HEK293 (cell line): Measurements from ENCODE around the gene ARHGAP45.

Experiments used
- CTCF ChIA-PET: fragments of 350-600 bp; formaldehyde crosslinking; extraction: SDS; loops from one replicate; lab custom pipeline; 2021; ENCODE audit warnings: antibody characterized with exemption; lab: Yijun Ruan, JAX
- POLR2A ChIA-PET: fragments of 300-600 bp; formaldehyde crosslinking; extraction: SDS; loops from one replicate; lab custom pipeline; 2020; ENCODE audit warnings: antibody characterized with exemption, inconsistent platforms; lab: Yijun Ruan, JAX
- H3K27ac ChIP-seq: fragments of 200-500 bp; sonication (Bioruptor generic); 2 replicates; pipeline ENCODE4 v1.5.1; 2014; ENCODE audit warnings: low read depth, low read length, control low read depth, inconsistent platforms; ENCODE audit errors: extremely low read depth
- H3K36me3 ChIP-seq, 2 experiments: fragments of 200-500 bp in 1 of 2; sonication (Bioruptor generic) in 1 of 2; 1 replicate in 1 of 2; 2 replicates in 1 of 2; pipeline ENCODE4 v1.5.1; 2014 to 2017; ENCODE audit warnings: inconsistent platforms in 2 of 2, low read length in 2 of 2; ENCODE audit not compliant: control insufficient read depth in 2 of 2, insufficient read depth in 1 of 2
- H3K4me1 ChIP-seq: fragments of 200-500 bp; sonication (Bioruptor generic); 2 replicates; pipeline ENCODE4 v1.5.1; 2014; ENCODE audit warnings: mild to moderate bottlenecking, low read length, inconsistent platforms; ENCODE audit not compliant: control insufficient read depth, insufficient read depth
- H3K4me3 ChIP-seq: 2 replicates; pipeline ENCODE4 v1.5.1; 2011; ENCODE audit warnings: low read depth, mild to moderate bottlenecking, control low read depth, low read length, moderate library complexity
- H3K9me3 ChIP-seq: fragments of 200-500 bp; sonication (Bioruptor generic); 2 replicates; pipeline ENCODE4 v1.5.1; 2014; ENCODE audit warnings: low read depth, low read length, inconsistent platforms; ENCODE audit not compliant: control insufficient read depth, insufficient read depth
- BCL11A ChIP-seq: fragments of 450-650 bp; formaldehyde crosslinking; IDR thresholded peaks from 2 replicates; pipeline ENCODE4 v1.5.1; 2016; ENCODE audit warnings: low read depth, missing biosample characterization, missing genetic modification characterization
- BCL11B ChIP-seq: fragments of 450-650 bp; formaldehyde crosslinking; IDR thresholded peaks from 2 replicates; pipeline ENCODE4 v1.5.1; 2016; ENCODE audit warnings: low read depth, missing biosample characterization, missing genetic modification characterization
- HIC1 ChIP-seq: fragments of 450-650 bp; formaldehyde crosslinking; IDR thresholded peaks from 2 replicates; pipeline ENCODE4 v1.5.1; 2016; ENCODE audit warnings: missing biosample characterization, missing genetic modification characterization
- ZBTB11 ChIP-seq: fragments of 450-650 bp; formaldehyde crosslinking; conservative IDR thresholded peaks from 2 replicates; pipeline ENCODE4 v1.5.1; 2016; ENCODE audit warnings: low read depth, missing biosample characterization, missing genetic modification characterization
- ZBTB49 ChIP-seq: fragments of 450-650 bp; formaldehyde crosslinking; IDR thresholded peaks from 2 replicates; pipeline ENCODE4 v1.5.1; 2016; ENCODE audit warnings: missing biosample characterization, missing genetic modification characterization, low read depth
- ZNF223 ChIP-seq: fragments of 450-650 bp; formaldehyde crosslinking; IDR thresholded peaks from 2 replicates; pipeline ENCODE4 v1.5.1; 2016; ENCODE audit warnings: missing biosample characterization, missing genetic modification characterization
- ZNF677 ChIP-seq: fragments of 450-650 bp; IDR thresholded peaks from 2 replicates; pipeline ENCODE4 v1.5.0; 2018; ENCODE audit warnings: missing biosample characterization, mild to moderate bottlenecking, missing genetic modification characterization, moderate library complexity
- ZNF701 ChIP-seq: fragments of 450-650 bp; formaldehyde crosslinking; IDR thresholded peaks from 2 replicates; pipeline ENCODE4 v1.5.1; 2016; ENCODE audit warnings: missing biosample characterization, missing genetic modification characterization
- TF ChIP-seq, protein P1 (sequence below): fragments of 450-650 bp; formaldehyde crosslinking; IDR thresholded peaks from 2 replicates; pipeline ENCODE4 v1.5.0; 2017; ENCODE audit warnings: missing biosample characterization, missing genetic modification characterization, borderline replicate concordance

The ARHGAP45 gene

GRCh38 chr19:1052349-1052975 is 14.5 kb upstream of the ARHGAP45 start (continued):
- TF ChIP-seq, protein P1, sequence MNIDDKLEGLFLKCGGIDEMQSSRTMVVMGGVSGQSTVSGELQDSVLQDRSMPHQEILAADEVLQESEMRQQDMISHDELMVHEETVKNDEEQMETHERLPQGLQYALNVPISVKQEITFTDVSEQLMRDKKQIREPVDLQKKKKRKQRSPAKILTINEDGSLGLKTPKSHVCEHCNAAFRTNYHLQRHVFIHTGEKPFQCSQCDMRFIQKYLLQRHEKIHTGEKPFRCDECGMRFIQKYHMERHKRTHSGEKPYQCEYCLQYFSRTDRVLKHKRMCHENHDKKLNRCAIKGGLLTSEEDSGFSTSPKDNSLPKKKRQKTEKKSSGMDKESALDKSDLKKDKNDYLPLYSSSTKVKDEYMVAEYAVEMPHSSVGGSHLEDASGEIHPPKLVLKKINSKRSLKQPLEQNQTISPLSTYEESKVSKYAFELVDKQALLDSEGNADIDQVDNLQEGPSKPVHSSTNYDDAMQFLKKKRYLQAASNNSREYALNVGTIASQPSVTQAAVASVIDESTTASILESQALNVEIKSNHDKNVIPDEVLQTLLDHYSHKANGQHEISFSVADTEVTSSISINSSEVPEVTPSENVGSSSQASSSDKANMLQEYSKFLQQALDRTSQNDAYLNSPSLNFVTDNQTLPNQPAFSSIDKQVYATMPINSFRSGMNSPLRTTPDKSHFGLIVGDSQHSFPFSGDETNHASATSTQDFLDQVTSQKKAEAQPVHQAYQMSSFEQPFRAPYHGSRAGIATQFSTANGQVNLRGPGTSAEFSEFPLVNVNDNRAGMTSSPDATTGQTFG (tag by site-specific recombination), result no peak
- TF ChIP-seq ZNF223 (tag by site-specific recombination) (no peak), ZNF677 (tag by site-specific recombination) (no peak)

GRCh38 chr19:1053176-1054101 is 13.5 kb upstream of the ARHGAP45 start:
- Histone ChIP-seq H3K36me3 (peaks cover 0 to 36% of the 10 kb centered on the region in 2 experiments; a peak in 1 of 3 replicates), H3K4me1 (no peaks in the 10 kb centered on the region), H3K9me3 (no peaks in the 10 kb centered on the region), H3K4me3 (no peak overlapping the region), H3K27ac (no peak overlapping the region)
- POLR2A ChIA-PET, result no interaction called here
- CTCF ChIA-PET, result interaction anchor here (1.0 kb wide), 2 partner anchors 14 to 187 kb away, joined by 3 to 4 read pairs; partner anchors contain the start of gene ABCA7
- TF ChIP-seq BCL11A (tag by site-specific recombination) (0 out of 2 replicates have a peak, but pooled peaks have one; percentile 67), BCL11B (tag by site-specific recombination) (peak; percentile 93), ZBTB49 (tag by site-specific recombination) (no peak), HIC1 (tag by site-specific recombination) (peak; percentile 64), ZBTB11 (no peak), ZNF701 (tag by site-specific recombination) (no peak)
